Activated T-helper 17 cell treated with anti-CD3 and anti-CD28 coated beads, Interleukin-2, amount 50 U/mL, for 72 hours (primary cell): Measurements from ENCODE around the gene SLC46A3. TPM values are rescaled to one million over a fixed set of nuclear protein-coding genes. Genes with fewer than 3 reads are reported as not detected.

Experiments
- total RNA-seq, 2 donors: library from RNA; stranded (reverse); gene quantifications; one replicate each; pipeline ENCODE4 v1.2.3, GENCODE V29; 2022

Gene SLC46A3
- total RNA-seq, 2 donors from 2014 or later = 2.4 to 3.2 TPM

Other genes with a start within 250 kb of the SLC46A3 start
- 10 to 100 TPM in 1 of 2 donors, 1 to 10 TPM in 1; 3.0 to 12.7 TPM for gene FLT1, start 223.8 kb downstream of the SLC46A3 start, total RNA-seq
- gene POMP, start 59.8 kb downstream of the SLC46A3 start, total RNA-seq = 100 to 1,000 TPM in 1 of 2 donors, 10 to 100 TPM in 1; 71.3 to 101 TPM
- gene MTUS2, start 101.4 kb upstream of the SLC46A3 start, total RNA-seq = under 1 TPM in 1 of 2 donors, not detected in 1; 0.11 TPM